Renal cortical epithelial cell (primary cell): ENCODE measurements around the gene DENND5A. TPM values are rescaled to one million over a fixed set of nuclear protein-coding genes. Genes with fewer than 3 reads are reported as not detected.
"Not testable (repeated sequence)": the region's sequence is repeated elsewhere in the genome, so short reads cannot be mapped to it uniquely, and the experiment has no call there.

ENCODE experiments used
- DNase-seq: peaks from one replicate; pipeline ENCODE4 v3.0.0-alpha.2; 2011; ENCODE audit warnings: low read depth
- total RNA-seq: library from RNA; depleted of rRNA; stranded (reverse); fragments of >200 nt; gene quantifications from 2 replicates; pipeline ENCODE4 v1.2.3, GENCODE V29; 2014

DENND5A gene
- total RNA-seq, 1 donor from 2014 or later: 216 TPM

- DNase-seq: no peak
Measured at GRCh38 chr11:9211322-9211721, 53.8 kb downstream of the DENND5A start.

- DNase-seq: no peak
Measured at GRCh38 chr11:9210922-9211320, 54.2 kb downstream of the DENND5A start.

GRCh38 chr11:9210224-9210921 lies 54.8 kb downstream of the DENND5A start:
- DNase-seq: peak; percentile 42

- DNase-seq: not testable (repeated sequence)
Measured at GRCh38 chr11:9209604-9210003, 55.5 kb downstream of the DENND5A start.

- peak; percentile 51 for DNase-seq
Measured at GRCh38 chr11:9208726-9209501, 56.2 kb downstream of the DENND5A start.

GRCh38 chr11:9207229-9207628 lies 57.9 kb downstream of the DENND5A start:
- no peak for DNase-seq

- DNase-seq: no peak
Measured at GRCh38 chr11:9206496-9206895, 58.7 kb downstream of the DENND5A start.

- DNase-seq: no peak
Measured at GRCh38 chr11:9203691-9204311, 61.3 kb downstream of the DENND5A start.

- no peak for DNase-seq
Measured at GRCh38 chr11:9201372-9202162, 63.6 kb downstream of the DENND5A start.

GRCh38 chr11:9200471-9200870 lies 64.7 kb downstream of the DENND5A start:
- DNase-seq: no peak

- DNase-seq: no peak
Measured at GRCh38 chr11:9193316-9193715, 71.8 kb downstream of the DENND5A start.

GRCh38 chr11:9192561-9192960 lies 72.6 kb downstream of the DENND5A start:
- DNase-seq: no peak

GRCh38 chr11:9190326-9191016 lies 74.7 kb downstream of the DENND5A start:
- DNase-seq: not testable (repeated sequence)

- DNase-seq: not testable (repeated sequence)
Measured at GRCh38 chr11:9188860-9189259, 76.3 kb downstream of the DENND5A start.

GRCh38 chr11:9187616-9188015 lies 77.5 kb downstream of the DENND5A start:
- no peak for DNase-seq

- no peak for DNase-seq
Measured at GRCh38 chr11:9184516-9184915, 80.6 kb downstream of the DENND5A start.

- DNase-seq: no peak
Measured at GRCh38 chr11:9182180-9182871, 82.8 kb downstream of the DENND5A start.

- peak; percentile 41 for DNase-seq
Measured at GRCh38 chr11:9180784-9181183, 84.4 kb downstream of the DENND5A start.

GRCh38 chr11:9179141-9179540 lies 86.0 kb downstream of the DENND5A start:
- DNase-seq: no peak

GRCh38 chr11:9178716-9179115 lies 86.4 kb downstream of the DENND5A start:
- no peak for DNase-seq
